HEK293 (cell line): Measurements from ENCODE around the gene CC2D2B.

Experiments
- CTCF ChIP-seq: fragments of 450-650 bp; formaldehyde crosslinking; IDR thresholded peaks from 2 replicates; pipeline ENCODE4 v1.5.1; 2016; ENCODE audit warnings: missing biosample characterization, missing genetic modification characterization
- REST ChIP-seq: fragments of 450-650 bp; formaldehyde crosslinking; IDR thresholded peaks from 2 replicates; pipeline ENCODE4 v1.5.1; 2016; ENCODE audit warnings: missing biosample characterization, missing genetic modification characterization
- ZBTB8A ChIP-seq: fragments of 450-650 bp; formaldehyde crosslinking; IDR thresholded peaks from 2 replicates; pipeline ENCODE4 v1.5.1; 2016; ENCODE audit warnings: missing biosample characterization, missing genetic modification characterization
- ZNF239 ChIP-seq: fragments of 450-650 bp; formaldehyde crosslinking; IDR thresholded peaks from 2 replicates; pipeline ENCODE4 v1.5.1; 2016; ENCODE audit warnings: missing biosample characterization, missing genetic modification characterization
- ZNF324 ChIP-seq: fragments of 450-650 bp; formaldehyde crosslinking; IDR thresholded peaks from 2 replicates; pipeline ENCODE4 v1.5.1; 2016; ENCODE audit warnings: missing biosample characterization, missing genetic modification characterization
- ZNF529 ChIP-seq: fragments of 450-650 bp; formaldehyde crosslinking; IDR thresholded peaks from 2 replicates; pipeline ENCODE4 v1.5.1; 2017; ENCODE audit warnings: missing genetic modification characterization, missing biosample characterization; ENCODE audit not compliant: insufficient replicate concordance
- ZNF777 ChIP-seq: fragments of 450-650 bp; formaldehyde crosslinking; IDR thresholded peaks from 2 replicates; pipeline ENCODE4 v1.5.1; 2017; ENCODE audit warnings: missing biosample characterization, missing genetic modification characterization, borderline replicate concordance
- ZNF785 ChIP-seq: fragments of 450-650 bp; formaldehyde crosslinking; IDR thresholded peaks from 2 replicates; pipeline ENCODE4 v1.5.1; 2016; ENCODE audit warnings: missing biosample characterization, missing genetic modification characterization
- ZSCAN5A ChIP-seq: fragments of 450-650 bp; formaldehyde crosslinking; IDR thresholded peaks from 2 replicates; pipeline ENCODE4 v1.5.1; 2016; ENCODE audit warnings: missing biosample characterization, missing genetic modification characterization

- TF ChIP-seq CTCF (no peak), ZNF777 (tag by site-specific recombination) (no peak), REST (tag by site-specific recombination) (no peak), ZNF785 (no peak), ZNF239 (tag by site-specific recombination) (no peak), ZBTB8A (tag by site-specific recombination) (no peak), ZSCAN5A (no peak), ZNF324 (tag by site-specific recombination) (no peak), ZNF529 (no peak)
These were observed 26.5 kb upstream of the CC2D2B start for GRCh38 chr10:95881316-95881715.
